Retinal pigment epithelial cell (primary cell): Measurements from ENCODE around the gene ATXN7L1.
"Not testable (repeated sequence)": the region's sequence is repeated elsewhere in the genome, so short reads cannot be mapped to it uniquely, and the experiment has no call there.

ENCODE experiments used
- DNase-seq: peaks from one replicate; pipeline ENCODE4 v3.0.0-alpha.2; 2010; ENCODE audit warnings: low read depth
- H3K4me3 ChIP-seq: 2 replicates; pipeline ENCODE4 v1.5.1; 2011; ENCODE audit warnings: mild to moderate bottlenecking, low read length, control low read depth, moderate library complexity
- CTCF ChIP-seq: conservative IDR thresholded peaks from 2 replicates; pipeline ENCODE4 v1.5.1; 2011; ENCODE audit warnings: low read depth, low read length, control low read depth, inconsistent platforms

ATXN7L1 gene

GRCh38 chr7:105857009-105857952 lies 19.1 kb downstream of the ATXN7L1 start:
- TF ChIP-seq CTCF: no peak
- no peak for DNase-seq
- H3K4me3 ChIP-seq: no peak overlapping the region

- no peak for TF ChIP-seq CTCF
- H3K4me3 ChIP-seq: no peak overlapping the region
Measured at GRCh38 chr7:105854498-105854897, 21.9 kb downstream of the ATXN7L1 start.

GRCh38 chr7:105853931-105854419 lies 22.4 kb downstream of the ATXN7L1 start:
- no peak overlapping the region for H3K4me3 ChIP-seq
- TF ChIP-seq CTCF: peak; percentile 12
- no peak for DNase-seq

More at GRCh38 chr7:105854498-105854897, 21.9 kb downstream of the ATXN7L1 start:
- DNase-seq: no peak

GRCh38 chr7:105851064-105851463 lies 25.3 kb downstream of the ATXN7L1 start:
- no peak for TF ChIP-seq CTCF
- H3K4me3 ChIP-seq: no peak overlapping the region
- no peak for DNase-seq

- no peak for DNase-seq
- TF ChIP-seq CTCF: no peak
- H3K4me3 ChIP-seq: no peak overlapping the region
Measured at GRCh38 chr7:105849122-105849855, 27.1 kb downstream of the ATXN7L1 start.

- no peak overlapping the region for H3K4me3 ChIP-seq
- DNase-seq: no peak
- no peak for TF ChIP-seq CTCF
Measured at GRCh38 chr7:105846404-105846803, 30.0 kb downstream of the ATXN7L1 start.

- not testable (repeated sequence) for DNase-seq, H3K4me3 ChIP-seq
Measured at GRCh38 chr7:105844681-105845080, 31.7 kb downstream of the ATXN7L1 start.
